RWPE2 (cell line): ENCODE results near the gene ASIC2.

Experiments used
- ATAC-seq: fragments of 200-7000 bp; cut with Tn5 transposase; 3 replicates; pipeline ENCODE4 v1.9.1; 2021; ENCODE audit warnings: low read depth
- DNase-seq: peaks from one replicate; pipeline ENCODE4 v3.0.0-alpha.2; 2020; ENCODE audit warnings: low spot score
- H3K27ac ChIP-seq: fragments of 450-650 bp; 2 replicates; pipeline ENCODE4 v1.5.1; 2017; ENCODE audit warnings: mild to moderate bottlenecking; ENCODE audit not compliant: poor library complexity, severe bottlenecking
- H3K27me3 ChIP-seq: fragments of 250-450 bp; sonication (Bioruptor Pico); 2 replicates; pipeline ENCODE4 v1.5.1; 2021; ENCODE audit warnings: mild to moderate bottlenecking, moderate library complexity; ENCODE audit not compliant: insufficient read depth, poor library complexity, severe bottlenecking
- H3K36me3 ChIP-seq: fragments of 250-450 bp; sonication (Bioruptor Pico); 2 replicates; pipeline ENCODE4 v1.5.1; 2020; ENCODE audit warnings: low read depth, mild to moderate bottlenecking, moderate library complexity
- H3K4me1 ChIP-seq: fragments of 250-450 bp; sonication (Bioruptor Pico); 2 replicates; pipeline ENCODE4 v1.5.1; 2021; ENCODE audit warnings: mild to moderate bottlenecking, moderate library complexity; ENCODE audit not compliant: insufficient read depth, poor library complexity, severe bottlenecking
- H3K4me3 ChIP-seq: fragments of 250-450 bp; sonication (Bioruptor Pico); 2 replicates; pipeline ENCODE4 v1.5.1; 2021; ENCODE audit warnings: mild to moderate bottlenecking, moderate library complexity; ENCODE audit not compliant: severe bottlenecking
- H3K9me3 ChIP-seq: fragments of 250-450 bp; sonication (Bioruptor Pico); 2 replicates; pipeline ENCODE4 v1.5.1; 2021; ENCODE audit warnings: mild to moderate bottlenecking, moderate library complexity; ENCODE audit not compliant: severe bottlenecking
- CTCF ChIP-seq: fragments of 450-650 bp; IDR thresholded peaks from one replicate; pipeline ENCODE4 v1.5.1; 2017; ENCODE audit warnings: mild to moderate bottlenecking, moderate library complexity; ENCODE audit not compliant: poor library complexity, severe bottlenecking

The ASIC2 gene

GRCh38 chr17:33179151-33179550, 113.9 kb downstream of the ASIC2 start:
- Histone ChIP-seq H3K27ac (no peak overlapping the region), H3K36me3 (no peaks in the 10 kb centered on the region), H3K4me3 (no peak overlapping the region), H3K9me3 (no peaks in the 10 kb centered on the region), H3K4me1 (peaks cover 4% of the 10 kb centered on the region), H3K27me3 (no peaks in the 10 kb centered on the region)
- no peak for DNase-seq
- ATAC-seq, result no peak
- TF ChIP-seq CTCF, result no peak

GRCh38 chr17:33178681-33179080, 114.4 kb downstream of the ASIC2 start:
- Histone ChIP-seq H3K4me3 (no peak overlapping the region), H3K27ac (no peak overlapping the region), H3K27me3 (no peaks in the 10 kb centered on the region), H3K9me3 (no peaks in the 10 kb centered on the region), H3K4me1 (peaks cover 3% of the 10 kb centered on the region), H3K36me3 (no peaks in the 10 kb centered on the region)
- TF ChIP-seq CTCF, result no peak
- DNase-seq, result no peak
- no peak for ATAC-seq

DNA sequence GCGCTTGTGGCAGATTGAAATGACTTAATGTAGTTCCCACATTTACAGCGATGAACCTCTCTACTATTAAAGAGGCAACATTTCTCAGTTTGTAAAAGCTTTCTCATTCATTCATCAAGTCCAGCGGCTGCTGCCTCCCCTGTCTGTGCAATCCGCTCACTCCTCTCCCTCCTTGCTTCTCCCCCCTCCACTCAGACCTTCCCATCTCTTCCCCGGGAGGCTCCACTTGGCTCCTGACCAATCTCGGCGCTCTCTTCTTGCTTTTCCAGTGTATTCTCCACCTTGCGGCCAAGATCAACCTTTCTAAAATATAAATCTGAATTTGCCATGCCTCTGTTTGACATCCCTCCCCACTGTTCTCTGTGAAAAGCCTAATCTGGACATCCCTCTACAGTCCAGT, 117.5 kb downstream of the ASIC2 start:
- no peaks in the 10 kb centered on the region for H3K27me3 ChIP-seq
- peaks cover 2% of the 10 kb centered on the region for H3K4me1 ChIP-seq
- no peaks in the 10 kb centered on the region for H3K9me3 ChIP-seq
- DNase-seq (no peak), ATAC-seq (no peak)
- no peak overlapping the region for H3K4me3 ChIP-seq
- H3K27ac ChIP-seq, result no peak overlapping the region
- TF ChIP-seq CTCF, result no peak
- H3K36me3 ChIP-seq, result no peaks in the 10 kb centered on the region

DNA sequence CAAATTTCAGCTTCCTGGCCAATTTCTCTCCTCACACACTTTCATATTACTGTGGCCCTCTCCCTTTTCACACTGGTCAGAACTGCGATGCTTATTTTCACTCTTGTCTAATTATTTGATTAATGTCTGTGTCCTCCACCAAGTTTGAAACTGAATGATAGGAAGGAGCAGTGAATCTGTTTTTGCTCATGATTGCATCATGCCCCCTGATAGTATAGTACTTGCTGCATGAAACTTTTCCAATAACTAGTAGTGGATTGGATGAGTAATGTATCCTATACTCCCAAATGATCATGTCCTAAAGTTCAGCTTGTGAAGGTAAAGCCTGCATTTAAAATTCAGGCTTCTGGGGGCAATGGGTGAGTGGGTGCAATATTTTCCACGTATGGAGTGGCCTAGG, 121.2 kb downstream of the ASIC2 start:
- Histone ChIP-seq H3K36me3 (no peaks in the 10 kb centered on the region), H3K27me3 (no peaks in the 10 kb centered on the region), H3K4me1 (peaks cover 17% of the 10 kb centered on the region), H3K9me3 (no peaks in the 10 kb centered on the region), H3K27ac (no peak overlapping the region), H3K4me3 (no peak overlapping the region)
- TF ChIP-seq CTCF, result no peak
- DNase-seq (no peak), ATAC-seq (no peak)

GRCh38 chr17:33169580-33170285, 123.4 kb downstream of the ASIC2 start:
- Histone ChIP-seq H3K9me3 (no peaks in the 10 kb centered on the region), H3K4me3 (no peak overlapping the region), H3K27ac (peak overlapping the region; percentile 86), H3K4me1 (peaks cover 21% of the 10 kb centered on the region), H3K36me3 (no peaks in the 10 kb centered on the region), H3K27me3 (no peaks in the 10 kb centered on the region)
- DNase-seq (no peak), ATAC-seq (peak; percentile 96)
- no peak for TF ChIP-seq CTCF
